NCI-H2029 treated with DMSO at 0.1 percent for 48 hours (cell line): ENCODE results near the gene G2E3.
"Not testable (repeated sequence)": the region's sequence is repeated elsewhere in the genome, so short reads cannot be mapped to it uniquely, and the experiment has no call there.

Experiments
- DNase-seq: peaks from one replicate; lab custom pipeline; 2025; lab: John Stamatoyannopoulos, UW

G2E3 gene

GRCh38 chr14:30604696-30605095 lies 45.7 kb downstream of the G2E3 start:
- DNase-seq, result not testable (repeated sequence)

- no peak for DNase-seq
Observed at GRCh38 chr14:30607156-30607780, 48.3 kb downstream of the G2E3 start.

DNA sequence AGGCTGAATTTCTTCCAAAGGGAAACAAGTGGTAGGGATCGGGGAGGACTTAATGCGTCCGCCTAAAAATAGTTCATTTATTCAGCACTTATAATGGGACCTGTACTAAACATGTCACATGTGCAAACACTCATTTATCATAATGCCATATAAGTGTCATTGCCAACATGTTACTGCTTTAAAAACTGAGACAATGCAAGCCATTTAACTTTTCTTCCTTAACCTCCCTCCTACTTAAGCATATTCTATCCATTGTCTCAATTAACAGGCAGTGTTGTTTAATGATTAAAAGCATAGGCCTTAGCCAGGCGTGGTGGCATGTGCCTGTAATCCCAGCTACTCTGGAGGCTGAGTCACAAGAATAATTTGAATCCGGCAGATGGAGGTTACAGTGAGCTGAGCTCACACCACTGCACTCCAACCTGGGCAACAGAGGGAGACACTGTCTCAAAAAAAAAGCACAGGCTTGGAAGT lies 49.6 kb downstream of the G2E3 start:
- DNase-seq, result no peak

DNA sequence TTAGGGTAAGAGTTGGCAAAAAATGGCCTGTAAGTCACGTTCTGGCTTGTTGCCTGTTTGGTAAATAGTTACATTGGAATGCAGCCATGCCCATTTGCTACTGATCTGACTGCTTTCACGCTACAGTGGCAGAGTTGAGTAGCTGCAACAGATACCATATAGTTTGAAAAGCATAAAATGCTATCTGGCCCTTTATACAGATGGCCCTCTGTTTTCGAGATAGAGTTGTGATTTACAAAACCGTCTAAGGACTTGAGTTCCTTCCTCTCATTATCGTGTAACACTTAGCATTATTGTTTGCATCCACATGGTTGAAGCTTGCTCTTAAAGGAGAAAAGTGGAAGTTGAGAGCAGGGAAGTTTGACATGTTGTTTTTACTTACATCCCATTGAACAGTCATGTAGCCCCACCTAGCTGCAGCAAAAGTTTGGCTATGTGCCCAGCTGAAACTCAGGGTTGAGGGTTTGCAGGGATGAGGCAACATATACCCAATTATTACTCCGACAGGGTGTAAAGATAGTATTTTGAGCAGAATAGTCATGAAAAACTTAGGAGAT lies 51.9 kb downstream of the G2E3 start:
- peak; percentile 97 for DNase-seq

GRCh38 chr14:30614155-30614554 lies 55.2 kb downstream of the G2E3 start:
- no peak for DNase-seq

GRCh38 chr14:30620178-30620577 lies 61.2 kb downstream of the G2E3 start:
- DNase-seq, result no peak

DNA sequence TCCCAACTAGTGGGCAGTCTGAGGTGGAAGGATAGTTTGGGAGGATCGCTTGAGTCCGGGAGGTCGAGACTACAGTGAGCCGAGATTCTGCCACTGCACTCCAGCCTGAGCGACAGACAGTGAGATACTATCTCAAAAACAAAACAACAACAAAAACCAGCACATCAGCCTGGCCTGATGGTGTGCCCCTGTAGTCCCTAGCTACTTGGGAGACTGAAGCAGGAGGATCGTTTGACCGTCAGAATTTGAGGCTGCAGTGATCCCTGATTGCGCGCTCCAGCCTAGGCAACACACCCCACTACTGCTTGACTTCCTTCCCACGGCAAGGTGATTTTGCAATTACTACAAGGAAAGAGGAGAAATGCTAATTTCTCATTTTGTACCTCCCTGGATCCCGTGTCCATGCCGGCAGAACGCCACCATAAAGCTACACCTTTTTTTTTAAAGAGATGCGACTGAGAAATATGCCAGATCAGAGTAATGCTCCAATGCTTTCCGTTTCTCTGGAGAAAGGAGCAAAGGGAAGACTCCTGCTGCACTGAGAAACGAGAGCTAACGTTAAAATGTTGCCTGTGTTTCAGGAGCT lies 62.5 kb downstream of the G2E3 start:
- no peak for DNase-seq

- peak; percentile 70 for DNase-seq
Observed at GRCh38 chr14:30621940-30622830, 63.2 kb downstream of the G2E3 start, which contains the start of gene SCFD1. SCFD1 (plus strand) TSS chr14:30622319; CDS start chr14:30622339, 20 bp downstream.

GRCh38 chr14:30623412-30624131 lies 64.6 kb downstream of the G2E3 start:
- DNase-seq, result no peak

DNA sequence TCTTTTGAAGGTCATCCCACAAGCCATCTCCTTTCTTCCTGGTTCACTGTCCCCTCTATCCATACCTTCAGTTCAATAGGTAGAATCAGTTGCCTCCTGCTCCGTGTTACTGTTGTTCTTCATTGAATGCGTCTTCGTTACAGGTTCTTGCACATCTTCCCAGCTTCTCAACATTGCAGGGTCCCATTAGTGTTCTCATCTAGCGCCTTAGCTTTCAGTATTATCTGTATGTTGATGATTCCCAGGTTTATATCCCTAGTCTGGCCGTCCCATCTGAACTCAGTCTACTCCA lies 65.1 kb downstream of the G2E3 start:
- no peak for DNase-seq

GRCh38 chr14:30625533-30625932 lies 66.6 kb downstream of the G2E3 start:
- DNase-seq, result no peak

DNA sequence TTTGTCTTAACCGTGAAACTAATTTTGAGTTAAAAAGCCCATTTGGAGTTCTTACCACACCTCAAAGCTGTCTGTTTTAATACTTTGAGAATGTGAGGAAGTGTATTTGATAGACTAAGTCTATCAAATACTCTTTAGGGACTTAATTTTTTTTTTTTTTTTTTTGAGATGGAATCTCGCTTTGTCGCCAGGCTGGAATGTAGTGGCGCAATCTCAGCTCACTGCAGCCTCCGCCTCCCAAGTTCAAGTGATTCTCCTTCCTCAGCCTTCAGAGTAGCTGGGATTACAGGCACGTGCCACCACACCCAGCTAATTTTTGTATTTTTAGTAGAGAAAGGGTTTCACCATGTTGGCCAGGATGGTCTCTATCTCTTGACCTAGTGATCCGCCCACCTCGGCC lies 70.5 kb downstream of the G2E3 start:
- DNase-seq, result not testable (repeated sequence)

- no peak for DNase-seq
Observed at GRCh38 chr14:30630248-30630647, 71.3 kb downstream of the G2E3 start.

GRCh38 chr14:30632730-30633129 lies 73.8 kb downstream of the G2E3 start:
- no peak for DNase-seq

DNA sequence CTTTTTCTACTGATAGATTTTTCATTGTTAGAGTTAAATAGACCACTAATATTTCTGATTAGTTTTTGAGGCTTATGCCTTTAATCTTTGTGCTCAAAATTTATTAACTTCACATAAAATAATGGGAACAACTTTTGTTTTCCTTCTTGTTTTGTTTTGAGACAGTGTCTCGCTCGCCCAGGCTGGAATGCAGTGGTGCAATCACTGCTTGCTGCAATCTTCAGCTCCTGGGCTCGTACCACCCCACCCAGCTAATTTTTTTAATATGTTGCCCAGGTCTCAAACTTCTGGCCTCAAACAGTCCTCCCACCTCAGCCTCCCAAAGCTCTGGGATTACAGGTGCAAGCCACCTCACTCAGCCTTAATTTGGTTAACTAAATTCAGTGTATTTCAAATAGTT lies 80.0 kb downstream of the G2E3 start:
- DNase-seq, result no peak

GRCh38 chr14:30641207-30641606 lies 82.2 kb downstream of the G2E3 start:
- no peak for DNase-seq

GRCh38 chr14:30644462-30644861 lies 85.5 kb downstream of the G2E3 start:
- DNase-seq, result not testable (repeated sequence)

DNA sequence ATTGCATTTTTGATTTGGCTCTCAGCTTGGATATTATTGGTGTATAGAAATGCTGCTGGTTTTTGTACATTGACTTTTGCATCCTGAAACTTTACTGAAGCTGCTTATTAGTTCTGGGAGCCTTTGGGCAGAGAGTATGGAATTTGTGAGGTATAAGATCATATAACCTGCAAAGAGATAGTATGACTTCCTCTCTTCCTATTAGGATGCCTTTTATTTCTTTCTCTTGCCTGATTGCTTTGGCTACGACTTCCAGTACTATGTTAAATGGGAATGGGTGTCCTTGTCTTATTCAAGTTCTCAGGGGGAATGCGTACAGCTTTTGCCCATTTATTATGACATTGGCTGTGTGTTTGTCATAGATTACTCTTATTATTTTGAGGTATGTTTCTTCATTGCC lies 86.6 kb downstream of the G2E3 start:
- no peak for DNase-seq

DNA sequence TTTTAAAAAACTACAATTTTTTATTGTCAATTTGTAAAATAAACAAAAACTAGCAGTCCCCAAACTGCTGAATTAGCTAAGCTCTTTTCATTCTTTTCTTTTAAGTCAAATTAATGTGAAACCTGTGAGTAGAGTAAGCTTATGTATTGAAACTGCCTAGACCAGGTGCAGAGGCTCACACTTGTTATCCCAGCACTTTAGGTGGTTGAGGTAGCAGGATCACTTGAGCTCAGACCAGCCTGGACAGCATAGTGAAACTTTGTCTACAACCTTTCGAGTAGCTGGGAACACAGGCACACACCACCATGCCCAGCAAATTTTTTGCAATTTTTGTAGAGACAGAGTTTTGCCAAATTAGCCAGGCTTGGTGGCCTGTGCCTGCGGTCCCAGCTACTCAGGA lies 89.5 kb downstream of the G2E3 start:
- no peak for DNase-seq

GRCh38 chr14:30651937-30652336 lies 93.0 kb downstream of the G2E3 start:
- DNase-seq, result no peak

DNA sequence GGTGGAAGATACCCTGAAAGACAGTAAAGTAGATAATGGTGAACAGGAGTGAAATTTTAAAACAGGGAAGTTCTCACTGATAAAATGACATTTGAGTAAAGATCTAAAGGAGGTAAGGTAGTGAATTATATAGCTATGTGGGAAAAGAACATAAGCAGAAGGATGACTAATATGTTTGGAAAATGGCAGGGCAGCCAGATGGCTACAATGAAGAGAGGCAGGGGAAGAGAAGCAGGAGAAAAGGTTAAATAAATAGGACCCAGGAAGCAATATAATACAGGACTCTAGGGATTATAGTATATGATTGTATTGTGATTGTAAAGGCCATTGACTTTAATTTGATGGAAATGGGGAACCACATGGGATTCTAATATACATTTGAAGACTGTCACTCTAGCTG lies 96.2 kb downstream of the G2E3 start:
- no peak for DNase-seq

GRCh38 chr14:30655658-30656057 lies 96.7 kb downstream of the G2E3 start:
- DNase-seq, result no peak
